ENCODE data around the gene ZNF750.

- TF ChIP-seq POLR2AphosphoS5 (IDR thresholded peaks at IDR 0.05; ENCODE audit: low read depth, low read length), result no peak
- TF ChIP-seq POLR2A (IDR thresholded peaks at IDR 0.05; ENCODE audit: low read depth, low read length), result no peak
Observed at GRCh38 chr17:82831041-82831817, 8.6 kb downstream of the ZNF750 start.

All from GM12892 (cell line).